ENCODE results near the gene PGM2L1.
A peak's percentile ranks its signal among the peaks of the same experiment; 100 is the strongest.
"Not testable (repeated sequence)": the region's sequence is repeated elsewhere in the genome, so short reads cannot be mapped to it uniquely, and the experiment has no call there.

Gene PGM2L1

DNA sequence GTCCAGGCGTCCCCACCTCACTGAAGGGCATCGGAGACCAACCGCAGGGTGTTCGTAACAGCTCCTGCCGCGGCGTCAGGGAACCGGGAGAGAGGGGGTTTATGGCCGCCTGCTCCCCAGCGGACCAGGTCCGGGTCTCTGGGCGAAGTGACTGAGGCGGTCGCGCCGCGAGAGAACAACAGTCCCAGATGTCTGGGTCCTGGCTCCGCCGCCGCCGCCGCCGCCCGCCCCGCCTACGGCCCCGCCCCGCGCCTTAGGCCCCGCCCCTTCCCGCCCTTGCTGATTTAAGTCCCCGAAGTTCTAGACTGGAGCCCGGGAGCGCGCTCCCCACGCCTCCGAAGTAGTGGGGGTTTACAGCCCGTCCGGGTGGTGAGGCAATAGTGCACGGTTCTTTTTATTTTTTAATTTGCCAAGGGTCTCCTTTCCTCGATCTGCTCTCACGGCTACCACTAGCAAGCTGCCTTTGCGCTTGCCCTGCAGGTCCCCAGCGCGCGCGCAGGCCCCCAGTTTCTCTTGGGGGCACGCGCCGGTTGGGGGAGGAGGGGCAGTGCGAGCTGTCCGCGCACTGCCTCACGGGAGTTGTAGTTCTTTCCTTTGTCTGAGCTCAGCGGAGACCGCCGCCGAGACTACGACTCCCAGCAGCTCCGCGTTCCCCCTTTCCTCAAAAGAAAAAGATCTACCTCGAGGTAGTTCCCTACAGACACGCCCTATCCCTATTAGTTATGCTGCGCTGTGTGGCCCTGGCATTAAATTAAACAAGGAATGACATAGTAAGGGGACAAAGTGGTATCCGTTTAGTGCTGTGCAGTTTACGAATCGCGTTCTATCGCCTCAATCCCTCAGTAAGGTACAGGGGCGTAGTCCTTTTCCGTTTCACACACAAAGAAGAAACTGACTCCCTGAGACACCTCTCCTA is at the start of gene PGM2L1:
TSS of gene PGM2L1 (minus strand) at position 190 of the 916 bp plus-strand sequence. CDS start 272 bp downstream, outside the sequence.
- DNase-seq (ENCODE audit: low read depth in 2 of 2, low spot score in 1 of 2) = peak; percentile 85 to 86

DNA sequence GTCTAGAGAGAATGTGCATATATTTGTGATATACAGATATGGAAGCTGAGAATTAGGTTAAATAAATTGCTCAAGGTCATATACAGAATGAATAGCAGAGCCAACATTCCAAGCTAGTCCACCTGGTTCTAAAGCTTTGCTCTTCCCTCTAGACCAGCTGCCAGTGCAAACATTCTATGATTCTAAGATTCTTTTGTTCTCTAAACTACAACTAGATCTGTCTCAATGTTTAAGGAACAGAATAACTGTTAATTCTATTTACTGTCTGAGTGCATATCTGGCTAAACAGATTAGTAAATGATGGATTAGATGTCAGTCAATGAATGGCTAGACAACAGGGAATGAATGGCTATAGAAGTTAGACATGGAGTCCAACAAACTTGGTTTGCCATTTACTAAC is 49.5 kb upstream of the PGM2L1 start:
- DNase-seq (ENCODE audit: low read depth in 2 of 2, low spot score in 1 of 2) = no peak

- DNase-seq (ENCODE audit: low read depth in 2 of 2, low spot score in 1 of 2) = no peak
Observed at GRCh38 chr11:74446532-74446938, 48.3 kb upstream of the PGM2L1 start.

- no peak for DNase-seq (ENCODE audit: low read depth in 2 of 2, low spot score in 1 of 2)
Observed at GRCh38 chr11:74444173-74444826, 46.1 kb upstream of the PGM2L1 start.

GRCh38 chr11:74443071-74443864 is 45.0 kb upstream of the PGM2L1 start:
- no peak for DNase-seq (ENCODE audit: low read depth in 2 of 2, low spot score in 1 of 2)

- no peak for DNase-seq (ENCODE audit: low read depth in 2 of 2, low spot score in 1 of 2)
Observed at GRCh38 chr11:74442636-74443035, 44.4 kb upstream of the PGM2L1 start.

DNA sequence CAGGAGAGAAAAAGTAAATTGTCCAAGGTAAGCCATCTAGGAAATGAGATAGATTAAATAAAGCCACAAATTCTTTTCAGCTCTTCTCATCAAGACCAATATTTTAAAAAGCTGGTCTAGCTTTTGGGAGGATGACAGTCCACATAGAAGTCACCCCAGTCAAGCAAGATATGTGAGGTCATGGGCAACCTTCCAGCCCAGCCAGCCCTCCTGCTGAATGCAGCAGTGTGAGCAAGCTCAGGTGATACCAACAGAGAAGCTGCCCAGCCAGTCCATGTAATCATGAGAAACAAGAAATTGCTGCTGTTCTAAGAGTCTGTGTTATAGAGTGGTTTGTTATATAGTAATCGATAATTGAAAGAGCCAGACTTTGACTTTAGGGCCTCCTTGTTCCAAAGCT is 40.4 kb upstream of the PGM2L1 start:
- DNase-seq (ENCODE audit: low read depth in 2 of 2, low spot score in 1 of 2) = no peak

DNA sequence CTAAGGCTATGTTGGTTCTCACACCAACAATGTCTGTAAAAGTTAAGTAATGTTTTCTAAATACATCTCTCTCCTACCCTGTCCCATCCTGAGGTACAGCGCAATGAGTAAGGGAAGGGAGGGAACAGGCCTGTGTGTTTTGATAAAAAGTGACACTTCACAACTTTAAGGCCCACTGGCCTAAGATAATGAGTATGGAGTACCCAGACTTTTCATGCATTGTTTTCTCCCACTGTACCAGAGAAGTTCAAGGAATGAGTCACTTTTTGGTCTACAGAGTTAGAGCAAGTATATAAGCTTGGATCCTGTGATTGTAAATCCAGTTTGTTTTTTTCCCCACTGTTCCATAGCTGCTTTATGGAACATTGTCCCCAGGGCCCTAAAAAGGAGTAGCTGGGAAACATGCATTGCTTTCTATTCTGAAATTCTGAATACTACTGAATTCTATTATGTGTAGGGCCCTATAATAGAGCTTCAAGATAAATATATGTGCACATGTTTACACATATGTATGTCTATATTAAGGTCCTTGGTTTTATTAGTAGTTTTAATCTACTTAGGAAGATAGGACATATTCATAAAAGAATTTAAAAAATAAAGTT is 39.3 kb upstream of the PGM2L1 start:
- DNase-seq (ENCODE audit: low read depth in 2 of 2, low spot score in 1 of 2) = no peak

DNA sequence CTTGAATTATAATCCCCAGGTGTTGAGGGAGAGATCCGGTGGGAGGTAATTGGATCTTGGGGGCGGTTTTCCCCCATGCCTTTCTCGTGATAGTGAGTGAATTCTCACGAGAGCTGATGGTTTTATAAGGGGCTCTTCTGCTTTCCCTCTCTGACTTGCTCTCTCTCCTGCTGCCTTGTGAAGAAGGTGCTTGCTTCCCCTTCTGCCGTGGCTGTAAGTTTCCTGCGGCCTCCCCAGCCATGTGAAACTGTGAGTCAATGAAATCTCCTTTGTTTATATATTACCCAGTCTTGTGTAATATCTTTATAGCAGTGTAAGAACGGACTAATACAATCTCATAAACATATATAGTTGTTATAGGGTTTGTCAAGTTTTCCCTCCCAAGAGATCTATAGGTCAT is 36.3 kb upstream of the PGM2L1 start:
- DNase-seq (ENCODE audit: low read depth in 2 of 2, low spot score in 1 of 2) = no peak

- DNase-seq (ENCODE audit: low read depth in 2 of 2, low spot score in 1 of 2) = no peak
Observed at GRCh38 chr11:74429205-74429604, 31.0 kb upstream of the PGM2L1 start.

GRCh38 chr11:74427384-74427886 is 29.2 kb upstream of the PGM2L1 start:
- DNase-seq (ENCODE audit: low read depth in 2 of 2, low spot score in 1 of 2) = no peak

GRCh38 chr11:74425100-74425499 is 26.9 kb upstream of the PGM2L1 start:
- no peak for DNase-seq (ENCODE audit: low read depth in 2 of 2, low spot score in 1 of 2)

- no peak for DNase-seq (ENCODE audit: low read depth in 2 of 2, low spot score in 1 of 2)
Observed at GRCh38 chr11:74418509-74418895, 20.3 kb upstream of the PGM2L1 start.

DNA sequence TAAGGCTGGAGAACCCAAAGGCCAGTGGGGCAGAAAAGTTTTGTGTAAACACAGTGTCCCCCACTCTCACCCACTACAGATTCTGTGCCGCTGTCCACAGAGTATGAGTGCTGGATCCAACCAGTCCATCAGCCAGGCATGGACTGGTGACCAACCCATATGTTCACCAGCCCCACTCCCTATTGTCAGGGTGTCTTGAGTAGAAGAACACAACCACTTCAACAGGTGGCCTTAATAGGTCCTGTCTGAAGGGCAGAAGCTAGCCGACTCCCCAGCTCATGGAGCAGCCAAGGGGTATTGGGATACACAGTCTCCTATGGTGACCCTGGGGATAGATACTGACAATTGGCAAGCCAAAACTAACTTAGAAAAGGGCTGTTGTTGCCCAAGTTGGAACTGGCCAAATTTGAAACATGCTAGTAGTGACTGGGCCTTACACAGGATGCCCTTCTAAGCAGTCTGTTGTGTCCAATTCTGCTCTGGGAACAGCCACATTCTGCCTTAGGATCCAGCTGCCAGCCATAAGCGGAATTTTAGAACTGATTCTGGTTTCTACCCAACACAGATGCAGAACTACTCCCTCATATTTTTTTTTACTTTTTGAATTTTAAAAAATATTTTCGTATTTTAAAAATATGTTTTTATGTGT is 19.8 kb upstream of the PGM2L1 start:
- DNase-seq (ENCODE audit: low read depth in 2 of 2, low spot score in 1 of 2) = no peak

- DNase-seq (ENCODE audit: low read depth in 2 of 2, low spot score in 1 of 2) = no peak
Observed at GRCh38 chr11:74417379-74417804, 19.2 kb upstream of the PGM2L1 start.

GRCh38 chr11:74416974-74417373 is 18.7 kb upstream of the PGM2L1 start:
- not testable (repeated sequence) for DNase-seq (ENCODE audit: low read depth in 2 of 2, low spot score in 1 of 2)

DNA sequence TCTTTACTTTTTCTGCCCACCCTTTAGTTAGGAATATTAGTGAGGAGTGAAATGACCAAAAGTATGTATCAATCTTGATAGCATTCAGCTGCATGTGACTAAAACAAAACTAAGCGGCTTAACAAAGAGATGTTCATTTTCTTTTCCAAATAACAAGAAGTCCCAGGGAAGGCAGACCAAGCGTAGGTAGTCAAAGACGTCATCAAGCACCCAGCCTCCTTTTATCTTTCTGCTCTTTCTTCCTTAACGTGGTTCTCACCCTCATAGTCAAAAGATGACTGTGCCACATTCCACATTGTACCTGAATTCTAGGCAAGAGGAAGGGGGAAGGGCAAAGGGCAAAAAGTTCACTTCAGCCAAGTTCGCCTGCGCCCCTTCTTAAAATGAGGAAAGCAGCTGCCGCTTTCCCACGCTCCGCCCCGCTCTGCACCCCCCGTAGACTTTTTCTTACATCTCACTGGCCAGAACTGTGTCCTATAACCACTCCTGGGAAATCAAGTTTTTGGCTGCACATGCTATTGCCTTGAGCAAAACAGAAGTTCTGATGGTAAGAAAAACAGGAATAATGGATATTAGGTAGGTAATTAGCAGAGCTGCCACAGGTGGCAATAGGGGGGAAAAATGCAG is 14.6 kb upstream of the PGM2L1 start:
- no peak for DNase-seq (ENCODE audit: low read depth in 2 of 2, low spot score in 1 of 2)

DNA sequence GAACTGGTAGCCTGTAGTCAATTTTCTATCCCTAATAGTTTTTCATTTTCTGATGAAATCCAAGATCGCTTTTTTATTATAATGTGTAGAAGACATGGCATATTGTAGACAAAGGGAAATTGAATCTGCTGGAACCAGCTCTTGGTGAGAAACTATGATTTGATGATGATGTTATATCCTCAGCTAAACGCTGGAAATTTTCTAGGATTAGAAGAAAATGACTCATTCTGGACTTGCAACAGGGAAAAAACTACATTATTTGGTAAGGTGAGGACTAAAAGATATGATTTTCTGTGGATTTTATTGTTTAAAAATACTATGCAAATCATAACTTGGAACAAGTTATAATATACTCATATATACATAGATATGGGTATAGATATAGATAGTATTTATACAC is 14.1 kb upstream of the PGM2L1 start:
- no peak for DNase-seq (ENCODE audit: low read depth in 2 of 2, low spot score in 1 of 2)

DNA sequence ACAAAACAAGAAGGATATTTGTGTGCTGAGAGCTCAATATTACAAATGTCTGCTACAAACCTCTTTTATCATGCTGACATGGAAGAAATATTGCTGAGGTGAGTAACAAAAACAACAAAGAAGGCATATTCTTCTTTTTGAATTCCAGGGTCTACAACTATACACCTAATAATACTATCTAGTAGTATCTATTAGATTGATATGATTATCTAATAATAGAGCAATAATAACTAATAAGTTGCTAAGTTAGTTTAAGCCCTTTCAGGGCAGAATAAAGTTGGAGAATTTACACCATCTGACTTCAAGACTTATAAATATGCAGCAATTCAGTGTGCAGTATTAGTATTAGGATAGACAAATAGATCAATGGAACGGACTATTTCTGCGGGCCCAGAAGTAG is 11.4 kb upstream of the PGM2L1 start:
- no peak for DNase-seq (ENCODE audit: low read depth in 2 of 2, low spot score in 1 of 2)

All from stimulated activated CD8-positive, alpha-beta memory T cell treated with anti-CD3 and anti-CD28 coated beads, Interleukin-4, amount 100 ng/mL, for 4 hours (primary cell).